Upper lobe of right lung (tissue), 1 donor: ENCODE results near the gene TBC1D14. TPM values are rescaled to one million over a fixed set of nuclear protein-coding genes. Genes with fewer than 3 reads are reported as not detected.

Experiments
- ATAC-seq: fragments of 200-7000 bp; cut with Tn5 transposase; one replicate; pipeline ENCODE4 v1.9.1; 2020; ENCODE audit warnings: mild to moderate bottlenecking, moderate library complexity
- DNase-seq: peaks from one replicate; pipeline ENCODE4 v3.0.0-alpha.2; 2020
- H3K27ac ChIP-seq: fragments of 200-600 bp; one replicate; pipeline ENCODE4 v1.8.0; 2022
- H3K27me3 ChIP-seq: fragments of 200-600 bp; one replicate; pipeline ENCODE4 v1.8.0; 2022; ENCODE audit warnings: mild to moderate bottlenecking
- H3K36me3 ChIP-seq: fragments of 200-600 bp; one replicate; pipeline ENCODE4 v1.8.0; 2022
- H3K4me1 ChIP-seq: fragments of 200-600 bp; one replicate; pipeline ENCODE4 v1.8.0; 2022
- H3K4me3 ChIP-seq: fragments of 200-600 bp; one replicate; pipeline ENCODE4 v1.8.0; 2022; ENCODE audit warnings: mild to moderate bottlenecking
- H3K9me3 ChIP-seq: fragments of 200-600 bp; one replicate; pipeline ENCODE4 v1.8.0; 2022
- intact Hi-C: fragments of 100-400 bp; cut with DNase I; formaldehyde crosslinking; loops from one replicate; pipeline ENCODE4 v1.11.0; 2022
- total RNA-seq: library from RNA; stranded (reverse); fragmentation: NEBNext Ultra II Directional; extraction: Animal tissue kit (Norgen Biotek cat#: 25700); gene quantifications from one replicate; pipeline ENCODE4 v1.2.1, GENCODE V29; 2021
- TF ChIP-seq, protein P1 (sequence below): fragments of 200-600 bp; IDR thresholded peaks from one replicate; pipeline ENCODE4 v1.8.0; 2022; ENCODE audit warnings: antibody characterized with exemption
- donor health status: DM: no; HTN: yes; CAD: no; lungs with severe emphysema.

The TBC1D14 gene
- total RNA-seq, 1 donor from 2014 or later: 51.8 TPM

DNA sequence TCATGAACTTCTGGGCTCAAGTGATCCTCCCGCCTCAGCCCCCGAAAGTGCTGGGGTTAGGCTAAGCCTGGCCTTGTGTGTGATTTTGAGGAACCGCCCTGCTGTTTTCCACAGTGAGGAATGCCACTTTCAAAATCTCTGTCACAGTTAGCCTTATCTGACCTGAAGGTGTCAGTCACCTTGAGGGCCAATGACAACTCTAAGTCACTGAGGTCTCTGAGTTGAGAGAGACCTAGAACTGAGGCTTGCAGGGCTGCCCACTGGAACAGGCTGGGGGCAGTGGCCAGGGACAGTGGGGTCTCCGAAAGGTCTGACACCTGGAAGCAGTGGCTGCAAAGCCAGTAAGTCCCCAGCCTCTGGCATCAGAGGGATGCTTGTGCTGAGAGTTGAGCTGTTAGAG lies 139.7 kb downstream of the TBC1D14 start:
- ATAC-seq (no peak), DNase-seq (no peak)
- Histone ChIP-seq H3K4me3 (no peak overlapping the region), H3K9me3 (no peaks in the 10 kb centered on the region), H3K27ac (no peak overlapping the region), H3K4me1 (peaks cover 44% of the 10 kb centered on the region), H3K27me3 (no peaks in the 10 kb centered on the region), H3K36me3 (peaks cover 6% of the 10 kb centered on the region)
- TF ChIP-seq, protein P1, sequence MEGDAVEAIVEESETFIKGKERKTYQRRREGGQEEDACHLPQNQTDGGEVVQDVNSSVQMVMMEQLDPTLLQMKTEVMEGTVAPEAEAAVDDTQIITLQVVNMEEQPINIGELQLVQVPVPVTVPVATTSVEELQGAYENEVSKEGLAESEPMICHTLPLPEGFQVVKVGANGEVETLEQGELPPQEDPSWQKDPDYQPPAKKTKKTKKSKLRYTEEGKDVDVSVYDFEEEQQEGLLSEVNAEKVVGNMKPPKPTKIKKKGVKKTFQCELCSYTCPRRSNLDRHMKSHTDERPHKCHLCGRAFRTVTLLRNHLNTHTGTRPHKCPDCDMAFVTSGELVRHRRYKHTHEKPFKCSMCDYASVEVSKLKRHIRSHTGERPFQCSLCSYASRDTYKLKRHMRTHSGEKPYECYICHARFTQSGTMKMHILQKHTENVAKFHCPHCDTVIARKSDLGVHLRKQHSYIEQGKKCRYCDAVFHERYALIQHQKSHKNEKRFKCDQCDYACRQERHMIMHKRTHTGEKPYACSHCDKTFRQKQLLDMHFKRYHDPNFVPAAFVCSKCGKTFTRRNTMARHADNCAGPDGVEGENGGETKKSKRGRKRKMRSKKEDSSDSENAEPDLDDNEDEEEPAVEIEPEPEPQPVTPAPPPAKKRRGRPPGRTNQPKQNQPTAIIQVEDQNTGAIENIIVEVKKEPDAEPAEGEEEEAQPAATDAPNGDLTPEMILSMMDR: no peak
- intact Hi-C loops: no loop called here

DNA sequence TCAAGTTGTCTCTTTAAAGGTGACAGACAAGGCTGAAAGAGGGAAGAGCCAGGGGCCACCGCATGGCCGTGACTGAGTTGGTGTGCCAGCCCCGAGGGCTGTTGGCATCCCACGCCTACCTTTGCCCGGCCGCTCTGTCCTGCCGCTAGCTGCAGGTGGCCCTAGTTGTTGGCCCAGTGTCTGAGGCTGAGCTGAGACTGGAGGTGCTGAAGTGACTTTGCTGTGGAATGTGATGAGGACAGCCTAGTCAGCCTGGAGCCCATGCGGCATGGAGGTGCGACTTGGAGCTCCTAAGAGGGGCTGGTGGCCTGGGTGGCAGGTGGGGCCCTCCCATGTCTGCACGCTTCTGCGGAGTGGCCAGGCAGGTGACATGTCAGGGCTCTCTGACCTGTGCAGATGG lies 140.1 kb downstream of the TBC1D14 start:
- H3K27ac ChIP-seq: no peak overlapping the region
- ATAC-seq (no peak), DNase-seq (no peak)

DNA sequence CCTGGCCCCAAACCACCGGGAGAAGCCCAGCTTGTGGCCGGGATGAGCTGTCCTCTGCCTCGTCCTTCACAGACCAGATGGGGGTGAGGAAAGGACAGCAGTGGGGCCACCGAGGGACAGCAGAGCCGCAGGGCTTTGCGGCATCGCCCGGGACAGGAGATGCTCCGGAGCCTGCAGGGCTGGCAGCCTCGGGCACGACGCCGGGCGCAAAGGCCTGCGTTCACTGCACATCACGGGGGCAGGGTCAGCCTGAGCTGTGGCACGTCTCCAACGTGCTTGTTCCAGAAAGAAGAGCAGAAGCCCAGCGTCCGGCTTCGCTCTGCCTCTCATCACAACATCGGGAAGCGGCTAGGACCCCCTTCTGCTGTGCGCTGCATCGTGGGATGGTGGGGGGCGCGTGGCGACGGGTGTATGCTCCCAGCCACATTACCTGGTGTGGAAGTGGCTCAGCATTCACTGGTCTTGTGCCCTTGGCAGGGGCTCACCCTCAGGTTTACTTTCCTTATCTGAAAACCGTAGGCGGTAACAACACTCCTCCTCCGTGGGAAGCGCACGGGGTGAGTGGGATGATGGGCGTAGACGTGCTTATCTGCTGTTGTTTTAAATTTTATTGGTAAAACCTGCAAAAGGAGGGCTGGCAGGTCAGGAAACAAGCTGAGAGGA lies 141.0 kb downstream of the TBC1D14 start:
- TF ChIP-seq, protein P1: no peak
- Histone ChIP-seq H3K36me3 (peaks cover 19% of the 10 kb centered on the region), H3K27me3 (no peaks in the 10 kb centered on the region), H3K4me1 (peaks cover 33% of the 10 kb centered on the region), H3K27ac (no peak overlapping the region), H3K4me3 (no peak overlapping the region), H3K9me3 (no peaks in the 10 kb centered on the region)
- ATAC-seq (no peak), DNase-seq (no peak)
- intact Hi-C loops: no loop called here

More for the DNA sequence above, 140.1 kb downstream of the TBC1D14 start:
- TF ChIP-seq, protein P1: no peak
- Histone ChIP-seq H3K9me3 (no peaks in the 10 kb centered on the region), H3K4me3 (no peak overlapping the region), H3K27me3 (no peaks in the 10 kb centered on the region), H3K36me3 (peaks cover 10% of the 10 kb centered on the region), H3K4me1 (peaks cover 42% of the 10 kb centered on the region)
- intact Hi-C loops: no loop called here

DNA sequence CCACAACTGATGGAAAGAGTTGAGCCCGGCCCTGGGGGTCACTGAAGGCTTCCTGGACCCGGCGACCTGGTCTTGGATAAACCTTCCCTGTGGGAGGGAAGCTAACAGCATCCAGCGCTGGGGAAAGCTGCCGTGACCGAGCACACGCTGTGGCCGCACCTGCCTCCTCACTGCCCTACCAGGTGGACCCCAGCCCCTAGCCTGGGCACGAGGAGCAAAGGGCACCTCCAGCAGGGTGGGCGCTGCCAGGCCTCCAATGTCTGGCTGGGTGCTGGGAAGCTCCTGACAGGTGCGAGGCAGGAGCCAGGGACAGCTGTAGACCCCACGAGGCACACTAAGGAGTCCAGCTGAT lies 141.5 kb downstream of the TBC1D14 start:
- Histone ChIP-seq H3K9me3 (no peaks in the 10 kb centered on the region), H3K4me3 (no peak overlapping the region), H3K27me3 (no peaks in the 10 kb centered on the region), H3K36me3 (peaks cover 24% of the 10 kb centered on the region), H3K4me1 (peaks cover 28% of the 10 kb centered on the region), H3K27ac (no peak overlapping the region)
- no peak for ATAC-seq
- no peak for DNase-seq
- TF ChIP-seq, protein P1: no peak
- intact Hi-C loops: no loop called here

DNA sequence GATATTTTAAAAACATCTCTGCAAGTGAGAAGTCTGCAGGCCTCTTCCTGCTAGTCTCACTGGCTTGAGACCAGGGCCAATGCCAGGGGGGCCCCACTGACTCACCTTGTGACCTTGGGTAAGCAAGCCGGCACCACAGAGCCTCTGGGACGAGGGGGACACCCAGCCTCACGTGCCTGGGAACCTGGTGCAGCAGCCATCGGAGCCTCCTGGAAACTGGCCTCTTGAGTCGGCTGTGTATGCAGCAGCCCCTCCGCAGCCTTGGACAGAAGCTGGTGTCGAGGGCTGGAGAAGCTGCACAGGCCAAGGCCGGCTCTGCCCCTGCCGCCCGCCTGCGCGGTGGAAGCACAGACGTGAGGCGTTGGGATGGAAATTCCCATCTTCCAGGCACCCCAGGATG lies 142.3 kb downstream of the TBC1D14 start:
- H3K4me1 ChIP-seq: peaks cover 21% of the 10 kb centered on the region
- H3K4me3 ChIP-seq: no peak overlapping the region
- H3K27me3 ChIP-seq: no peaks in the 10 kb centered on the region
- TF ChIP-seq, protein P1: no peak
- intact Hi-C loops: no loop called here
- ATAC-seq: no peak
- no peak for DNase-seq
- no peaks in the 10 kb centered on the region for H3K9me3 ChIP-seq
- H3K27ac ChIP-seq: no peak overlapping the region
- H3K36me3 ChIP-seq: peaks cover 32% of the 10 kb centered on the region

DNA sequence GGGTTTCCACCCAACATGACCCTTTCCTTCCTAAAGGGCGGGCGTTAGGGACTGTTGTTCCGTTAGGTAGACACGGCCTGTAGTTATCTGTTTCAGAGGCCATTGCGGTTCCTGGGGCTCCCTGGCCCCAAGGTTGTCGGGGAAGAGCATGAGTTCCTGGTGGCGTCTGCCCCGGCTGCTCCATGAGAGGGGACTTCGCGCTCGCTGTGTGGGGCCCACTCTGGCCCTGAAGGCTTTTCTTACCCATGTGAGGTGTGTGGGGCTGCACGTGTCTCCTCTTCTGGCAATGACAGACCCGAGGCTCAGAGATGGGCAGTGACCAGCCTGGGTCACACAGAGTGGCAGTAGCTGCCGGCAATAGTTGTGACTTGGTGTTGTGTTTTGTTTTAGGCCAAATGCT lies 142.7 kb downstream of the TBC1D14 start:
- peaks cover 21% of the 10 kb centered on the region for H3K4me1 ChIP-seq
- H3K36me3 ChIP-seq: peaks cover 35% of the 10 kb centered on the region
- TF ChIP-seq, protein P1: no peak
- no peaks in the 10 kb centered on the region for H3K9me3 ChIP-seq
- H3K27ac ChIP-seq: no peak overlapping the region
- no peak overlapping the region for H3K4me3 ChIP-seq
- no peak for ATAC-seq
- DNase-seq: no peak
- H3K27me3 ChIP-seq: no peaks in the 10 kb centered on the region
- intact Hi-C loops: no loop called here
